Gastrocnemius medialis (tissue), 4 donors: ENCODE measurements around the gene CYP4A22. TPM values are rescaled to one million over a fixed set of nuclear protein-coding genes. Genes with fewer than 3 reads are reported as not detected.
A peak's percentile ranks its signal among the peaks of the same experiment; 100 is the strongest.

Experiments used
- ATAC-seq, 2 donors: fragments of 150-250 bp; one replicate each; pipeline ENCODE4 v1.9.1; 2016
- DNase-seq, 2 donors: peaks; one replicate each; pipeline ENCODE4 v3.0.0-alpha.2; 2019
- H3K27ac ChIP-seq, 4 donors: fragments of 200-600 bp; sonication (generic); 1 replicate in 1 of 4; 2 replicates in 3 of 4; pipeline ENCODE4 v1.5.1; 2016 to 2018; ENCODE audit warnings: mild to moderate bottlenecking in 2 of 4, moderate library complexity in 1 of 4
- H3K27me3 ChIP-seq, 3 donors: fragments of 200-600 bp; sonication (generic) in 2 of 3; 1 replicate in 1 of 3; 2 replicates in 2 of 3; pipeline versions ENCODE4 v1.5.1 to v1.6.0; 2016 to 2019; ENCODE audit warnings: mild to moderate bottlenecking in 1 of 3, moderate library complexity in 1 of 3
- H3K36me3 ChIP-seq, 2 donors: fragments of 200-600 bp; sonication (generic) in 1 of 2; one replicate each; pipeline ENCODE4 v1.5.1; 2017 to 2018
- H3K4me1 ChIP-seq, 2 donors: fragments of 200-600 bp; sonication (generic) in 1 of 2; one replicate each; pipeline ENCODE4 v1.5.1; 2016 to 2017; ENCODE audit warnings: mild to moderate bottlenecking in 2 of 2
- H3K4me3 ChIP-seq, 4 donors: fragments of 200-600 bp; sonication (generic) in 3 of 4; 1 replicate in 1 of 4; 2 replicates in 3 of 4; pipeline ENCODE4 v1.5.1; 2016 to 2019; ENCODE audit warnings: mild to moderate bottlenecking in 2 of 4
- H3K9me3 ChIP-seq, 3 donors: fragments of 200-600 bp; sonication (generic) in 2 of 3; 1 replicate in 1 of 3; 2 replicates in 2 of 3; pipeline ENCODE4 v1.5.1; 2016 to 2019
- CTCF ChIP-seq, 5 experiments: fragments of 450-650 bp in 3 of 5; fragments of 200-600 bp in 2 of 5; sonication (generic) in 2 of 5; IDR thresholded peaks in 4 of 5; conservative IDR thresholded peaks in 1 of 5; 1 replicate in 4 of 5; 2 replicates in 1 of 5; pipeline ENCODE4 v1.5.1; 2016 to 2019; ENCODE audit warnings: antibody characterized with exemption in 5 of 5, mild to moderate bottlenecking in 3 of 5, moderate library complexity in 3 of 5
- POLR2A ChIP-seq, 2 donors: fragments of 450-650 bp; IDR thresholded peaks; one replicate each; pipeline ENCODE4 v1.6.1; 2017; ENCODE audit warnings: antibody characterized with exemption in 2 of 2, mild to moderate bottlenecking in 2 of 2, moderate library complexity in 2 of 2
- in situ Hi-C, 4 donors: fragments of 200-750 bp; cut with MboI; loops; one replicate each; pipeline versions ENCODE4 v1.15.0 to v1.8.0; 2017; ENCODE audit warnings: low sequenced_read_pairs in 4 of 4
- intact Hi-C: fragments of 100-400 bp; cut with DNase I; formaldehyde crosslinking; loops from one replicate; pipeline ENCODE4 v1.15.1; 2023; ENCODE audit warnings: low total_unique reads
- total RNA-seq, 4 donors: library from RNA; depleted of rRNA; stranded (reverse); fragments of >200 nt; gene quantifications; one replicate each; pipeline versions ENCODE4 v1.1.0 to v1.2.3, GENCODE V29; 2016

The CYP4A22 gene
- total RNA-seq, 4 donors from 2014 or later = 0.20 to 0.47 (median 0.32) TPM; not detected in 1

- no peak overlapping the region for H3K4me3 ChIP-seq
- no peak for ATAC-seq
- H3K4me1 ChIP-seq = no peaks in the 10 kb centered on the region
- H3K36me3 ChIP-seq = no peaks in the 10 kb centered on the region
- DNase-seq = no peak
- no peaks in the 10 kb centered on the region for H3K9me3 ChIP-seq
- no peak overlapping the region for H3K27ac ChIP-seq
- H3K27me3 ChIP-seq = peaks cover 0 to 3% (median 0%) of the 10 kb centered on the region in 3 donors
- intact Hi-C loops = no loop called here
- TF ChIP-seq POLR2A (IDR thresholded peaks at IDR 0.05) (no peak), CTCF (IDR thresholded peaks at IDR 0.05 in 4 of 5, conservative IDR thresholded peaks at IDR 0.05 in 1 of 5) (no peak)
- in situ Hi-C loops = no loop called here
Measured at GRCh38 chr1:47164552-47164951, 27.3 kb downstream of the CYP4A22 start.

GRCh38 chr1:47172782-47173181, 35.5 kb downstream of the CYP4A22 start:
- no peak for ATAC-seq
- H3K27me3 ChIP-seq = peaks cover 0 to 5% (median 0%) of the 10 kb centered on the region in 3 donors
- in situ Hi-C loops = loop anchor here in 1 of 4 donors (10.0 kb wide), 1 partner anchor 532 kb away; no protein-coding TSS in a partner anchor
- no peak for DNase-seq
- no peak for TF ChIP-seq CTCF (IDR thresholded peaks at IDR 0.05 in 4 of 5, conservative IDR thresholded peaks at IDR 0.05 in 1 of 5)
- no peak for TF ChIP-seq POLR2A (IDR thresholded peaks at IDR 0.05)
- no peaks in the 10 kb centered on the region for H3K9me3 ChIP-seq
- H3K4me1 ChIP-seq = no peaks in the 10 kb centered on the region
- no peak overlapping the region for H3K27ac ChIP-seq
- H3K4me3 ChIP-seq = no peak overlapping the region
- intact Hi-C loops = no loop called here
- H3K36me3 ChIP-seq = no peaks in the 10 kb centered on the region

GRCh38 chr1:47174656-47175020, 37.4 kb downstream of the CYP4A22 start:
- Histone ChIP-seq H3K4me1 (peaks cover 4 to 5% of the 10 kb centered on the region in 2 donors), H3K36me3 (no peaks in the 10 kb centered on the region), H3K4me3 (no peak overlapping the region), H3K27me3 (peaks cover 0 to 5% (median 0%) of the 10 kb centered on the region in 3 donors), H3K9me3 (no peaks in the 10 kb centered on the region), H3K27ac (no peak overlapping the region)
- in situ Hi-C loops (loop anchor here (10.0 to 25.0 kb wide), 5 partner anchors 163 to 538 kb away; partner anchors contain the start of genes CMPK1 (in 2 of the 4), FOXD2 (in 1 of the 4) and FOXE3 (in 1 of the 4)), intact Hi-C loops (loop anchor here (5.0 kb wide), 3 partner anchors 158 to 538 kb away; partner anchors contain the start of gene CMPK1)
- DNase-seq (no peak), ATAC-seq (no peak)
- TF ChIP-seq CTCF (IDR thresholded peaks at IDR 0.05 in 4 of 5, conservative IDR thresholded peaks at IDR 0.05 in 1 of 5) = no peak

GRCh38 chr1:47175227-47175934, 38.1 kb downstream of the CYP4A22 start:
- intact Hi-C loops = loop anchor here (5.0 kb wide), 3 partner anchors 157 to 537 kb away; partner anchors contain the start of gene CMPK1
- no peak for DNase-seq

More at GRCh38 chr1:47175227-47175934, 38.1 kb downstream of the CYP4A22 start:
- Histone ChIP-seq H3K36me3 (no peaks in the 10 kb centered on the region), H3K27me3 (peaks cover 0 to 5% (median 0%) of the 10 kb centered on the region in 3 donors), H3K4me3 (no peak overlapping the region), H3K9me3 (no peaks in the 10 kb centered on the region), H3K4me1 (peaks cover 9 to 12% of the 10 kb centered on the region in 2 donors), H3K27ac (no peak overlapping the region)
- TF ChIP-seq CTCF (IDR thresholded peaks at IDR 0.05 in 4 of 5, conservative IDR thresholded peaks at IDR 0.05 in 1 of 5) (peak; percentile 74 to 90 (median 85)), POLR2A (IDR thresholded peaks at IDR 0.05) (no peak)
- no peak for ATAC-seq
- in situ Hi-C loops = loop anchor here (10.0 to 25.0 kb wide), 5 partner anchors 162 to 537 kb away; partner anchors contain the start of genes CMPK1 (in 2 of the 4), FOXD2 (in 1 of the 4) and FOXE3 (in 1 of the 4)
